Caco-2 (cell line): ENCODE data around the gene FAM13A. TPM values are rescaled to one million over a fixed set of nuclear protein-coding genes. Genes with fewer than 3 reads are reported as not detected.

ENCODE experiments used
- BruUV-seq: library from RNA; stranded (reverse); fragments of 400-500 nt; replicated peaks from 2 replicates; lab custom pipeline; 2021; lab: Mats Ljungman, UMichigan
- CTCF ChIA-PET: fragments of 300-600 bp; sonication (Branson Sonifier 250); formaldehyde crosslinking; loops from one replicate; lab custom pipeline; 2022; ENCODE audit warnings: antibody characterized with exemption; lab: Charles Lee
- POLR2A ChIA-PET: fragments of 300-600 bp; sonication (Branson Sonifier 250); formaldehyde crosslinking; loops from one replicate; lab custom pipeline; 2022; ENCODE audit warnings: antibody characterized with exemption; lab: Charles Lee
- DNase-seq, 2 experiments: peaks; one replicate each; pipeline versions ENCODE4 v3.0.0 to v3.0.0-alpha.2; 2020 to 2022
- H3K27me3 ChIP-seq: replicated peaks from 2 replicates; pipeline ENCODE4 v1.6.0; 2011; ENCODE audit warnings: low read length; ENCODE audit not compliant: control insufficient read depth, insufficient read depth
- H3K36me3 ChIP-seq: 2 replicates; pipeline ENCODE4 v1.5.1; 2011; ENCODE audit warnings: low read length; ENCODE audit not compliant: control insufficient read depth, insufficient read depth
- H3K4me1 ChIP-seq: fragments of 250-450 bp; sonication (Bioruptor Pico); 2 replicates; pipeline ENCODE4 v1.5.1; 2020; ENCODE audit warnings: mild to moderate bottlenecking
- H3K4me3 ChIP-seq: 2 replicates; pipeline ENCODE4 v1.5.1; 2011; ENCODE audit warnings: low read depth, mild to moderate bottlenecking, control low read depth, low read length
- H3K9me3 ChIP-seq: fragments of 250-450 bp; sonication (Bioruptor Pico); 2 replicates; pipeline ENCODE4 v1.5.1; 2020; ENCODE audit warnings: mild to moderate bottlenecking, moderate library complexity
- H3K27ac Mint-ChIP-seq: one replicate; pipeline ENCODE4 v1.8.0; 2022; ENCODE audit warnings: mixed read lengths; ENCODE audit not compliant: unreplicated experiment
- H3K27me3 Mint-ChIP-seq: one replicate; pipeline ENCODE4 v1.8.0; 2022; ENCODE audit warnings: mixed read lengths; ENCODE audit not compliant: insufficient read depth, unreplicated experiment
- H3K36me3 Mint-ChIP-seq: one replicate; pipeline ENCODE4 v1.8.0; 2022; ENCODE audit warnings: mild to moderate bottlenecking, mixed read lengths; ENCODE audit not compliant: insufficient read depth, unreplicated experiment
- H3K4me1 Mint-ChIP-seq: one replicate; pipeline ENCODE4 v1.8.0; 2022; ENCODE audit warnings: low read depth, mixed read lengths; ENCODE audit not compliant: unreplicated experiment
- H3K4me3 Mint-ChIP-seq: one replicate; pipeline ENCODE4 v1.8.0; 2022; ENCODE audit warnings: mild to moderate bottlenecking, moderate library complexity, mixed read lengths; ENCODE audit not compliant: unreplicated experiment
- H3K9me3 Mint-ChIP-seq: one replicate; pipeline ENCODE4 v1.8.0; 2022; ENCODE audit warnings: mixed read lengths; ENCODE audit not compliant: unreplicated experiment
- intact Hi-C: fragments of 100-400 bp; cut with micrococcal nuclease; formaldehyde crosslinking; loops from one replicate; pipeline ENCODE4 v1.10.0; 2022; ENCODE audit not compliant: unreplicated experiment
- total RNA-seq: library from RNA; stranded (reverse); gene quantifications from 2 replicates; pipeline ENCODE4 v1.2.3, GENCODE V29; 2022
- TF ChIP-seq, protein P1 (sequence below), 2 experiments: fragments of 200-600 bp in 1 of 2; IDR thresholded peaks; 1 replicate in 1 of 2; 2 replicates in 1 of 2; pipeline versions ENCODE4 v1.5.1 to v1.8.0; 2011 to 2022; ENCODE audit warnings: antibody characterized with exemption in 1 of 2, control low read depth in 1 of 2, inconsistent platforms in 1 of 2, low read depth in 1 of 2, low read length in 1 of 2, mild to moderate bottlenecking in 1 of 2, moderate library complexity in 1 of 2; ENCODE audit not compliant: insufficient read depth in 1 of 2, severe bottlenecking in 1 of 2, unreplicated experiment in 1 of 2

Gene FAM13A
- total RNA-seq, 1 experiment from 2014 or later, result 11.0 TPM

DNA sequence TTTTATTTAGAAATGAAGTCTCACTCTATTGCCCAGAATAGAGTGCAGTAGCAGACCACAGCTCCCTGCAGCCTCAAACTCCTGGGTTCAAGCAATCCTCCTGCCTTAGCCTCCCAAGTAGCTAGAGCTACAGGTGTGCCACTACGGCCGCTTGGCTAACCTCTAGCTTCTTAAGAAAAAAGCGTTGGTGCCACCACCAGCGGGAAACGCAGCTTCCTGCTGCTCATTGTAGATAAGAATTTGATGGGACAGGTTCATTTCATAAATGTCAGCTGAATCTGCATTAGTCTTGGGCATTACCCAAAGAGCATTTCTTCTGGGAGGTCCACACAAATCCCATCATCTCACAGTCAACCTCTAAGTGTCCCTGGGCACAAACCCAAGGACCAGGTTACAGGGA is 326.2 kb downstream of the FAM13A start:
- H3K27me3 Mint-ChIP-seq, result no peaks in the 10 kb centered on the region
- Histone ChIP-seq H3K27me3 (no peaks in the 10 kb centered on the region), H3K9me3 (no peaks in the 10 kb centered on the region), H3K36me3 (no peaks in the 10 kb centered on the region), H3K4me3 (no peak overlapping the region), H3K4me1 (no peaks in the 10 kb centered on the region; the same call in 1 of the 2 replicates)
- H3K9me3 Mint-ChIP-seq, result no peaks in the 10 kb centered on the region
- TF ChIP-seq, protein P1, sequence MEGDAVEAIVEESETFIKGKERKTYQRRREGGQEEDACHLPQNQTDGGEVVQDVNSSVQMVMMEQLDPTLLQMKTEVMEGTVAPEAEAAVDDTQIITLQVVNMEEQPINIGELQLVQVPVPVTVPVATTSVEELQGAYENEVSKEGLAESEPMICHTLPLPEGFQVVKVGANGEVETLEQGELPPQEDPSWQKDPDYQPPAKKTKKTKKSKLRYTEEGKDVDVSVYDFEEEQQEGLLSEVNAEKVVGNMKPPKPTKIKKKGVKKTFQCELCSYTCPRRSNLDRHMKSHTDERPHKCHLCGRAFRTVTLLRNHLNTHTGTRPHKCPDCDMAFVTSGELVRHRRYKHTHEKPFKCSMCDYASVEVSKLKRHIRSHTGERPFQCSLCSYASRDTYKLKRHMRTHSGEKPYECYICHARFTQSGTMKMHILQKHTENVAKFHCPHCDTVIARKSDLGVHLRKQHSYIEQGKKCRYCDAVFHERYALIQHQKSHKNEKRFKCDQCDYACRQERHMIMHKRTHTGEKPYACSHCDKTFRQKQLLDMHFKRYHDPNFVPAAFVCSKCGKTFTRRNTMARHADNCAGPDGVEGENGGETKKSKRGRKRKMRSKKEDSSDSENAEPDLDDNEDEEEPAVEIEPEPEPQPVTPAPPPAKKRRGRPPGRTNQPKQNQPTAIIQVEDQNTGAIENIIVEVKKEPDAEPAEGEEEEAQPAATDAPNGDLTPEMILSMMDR (IDR thresholded peaks at IDR 0.05; ENCODE audit: insufficient read depth in 1 of 2, low read depth in 1 of 2, low read length in 1 of 2, severe bottlenecking in 1 of 2, unreplicated experiment in 1 of 2), result no peak
- no TSS peak for BruUV-seq
- no peak overlapping the region for H3K4me3 Mint-ChIP-seq
- peaks cover 7% of the 10 kb centered on the region for H3K36me3 Mint-ChIP-seq
- ChIA-PET POLR2A (no interaction called here), CTCF (no interaction called here)
- DNase-seq, result no peak
- no peak overlapping the region for H3K27ac Mint-ChIP-seq
- no peaks in the 10 kb centered on the region for H3K4me1 Mint-ChIP-seq
- intact Hi-C loops, result no loop called here

DNA sequence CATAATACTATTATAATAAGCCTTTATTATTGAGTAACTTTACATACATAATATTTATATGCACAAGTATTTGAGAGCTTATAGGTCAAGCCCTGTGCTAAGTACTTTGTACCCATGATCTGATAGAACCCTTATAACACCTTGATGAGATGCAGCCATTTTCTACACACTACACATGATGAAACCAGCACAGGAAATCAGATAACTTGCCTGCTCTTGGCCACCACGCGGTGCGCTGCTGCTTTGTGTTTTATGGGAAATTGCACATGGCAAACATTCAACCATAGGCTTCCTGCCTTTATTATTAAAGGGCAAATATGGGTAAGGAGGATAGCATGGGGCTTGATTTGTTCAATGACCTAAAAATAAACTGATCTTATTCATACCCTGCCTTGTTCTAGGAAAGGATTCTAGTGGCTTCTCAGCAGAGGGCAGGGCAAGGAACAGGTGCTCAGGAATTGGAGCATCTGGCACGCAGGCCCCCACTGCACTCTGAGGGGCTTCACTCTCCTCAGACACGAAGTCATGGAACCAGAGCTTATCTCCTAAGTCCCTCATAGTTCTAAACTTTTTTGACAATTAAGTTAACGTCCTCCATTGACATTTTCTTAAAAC is 327.7 kb downstream of the FAM13A start:
- no TSS peak for BruUV-seq
- no peaks in the 10 kb centered on the region for H3K9me3 ChIP-seq
- no peaks in the 10 kb centered on the region for H3K4me1 ChIP-seq
- ChIA-PET CTCF (no interaction called here), POLR2A (no interaction called here)
- no peaks in the 10 kb centered on the region for H3K27me3 Mint-ChIP-seq
- no peak overlapping the region for H3K4me3 Mint-ChIP-seq
- H3K9me3 Mint-ChIP-seq, result no peaks in the 10 kb centered on the region
- H3K27ac Mint-ChIP-seq, result no peak overlapping the region
- H3K36me3 ChIP-seq, result no peaks in the 10 kb centered on the region
- no peak for DNase-seq
- H3K4me1 Mint-ChIP-seq, result no peaks in the 10 kb centered on the region
- H3K27me3 ChIP-seq, result no peaks in the 10 kb centered on the region
- no peak overlapping the region for H3K4me3 ChIP-seq
- H3K36me3 Mint-ChIP-seq, result peaks cover 7% of the 10 kb centered on the region
- intact Hi-C loops, result no loop called here
- TF ChIP-seq, protein P1 (IDR thresholded peaks at IDR 0.05; ENCODE audit: insufficient read depth in 1 of 2, low read depth in 1 of 2, low read length in 1 of 2, severe bottlenecking in 1 of 2, unreplicated experiment in 1 of 2), result no peak

GRCh38 chr4:88728146-88728545 is 328.8 kb downstream of the FAM13A start:
- H3K36me3 Mint-ChIP-seq, result peaks cover 7% of the 10 kb centered on the region
- Histone ChIP-seq H3K9me3 (no peaks in the 10 kb centered on the region), H3K27me3 (no peaks in the 10 kb centered on the region), H3K4me1 (no peaks in the 10 kb centered on the region), H3K36me3 (no peaks in the 10 kb centered on the region), H3K4me3 (no peak overlapping the region)
- H3K4me1 Mint-ChIP-seq, result no peaks in the 10 kb centered on the region
- no TSS peak for BruUV-seq
- ChIA-PET POLR2A (no interaction called here), CTCF (interaction anchor here (0.7 kb wide), 1 partner anchor 1328 kb away, joined by 12 read pairs; no protein-coding TSS in a partner anchor)
- DNase-seq, result no peak
- no peak overlapping the region for H3K4me3 Mint-ChIP-seq
- H3K9me3 Mint-ChIP-seq, result no peaks in the 10 kb centered on the region
- H3K27ac Mint-ChIP-seq, result no peak overlapping the region
- H3K27me3 Mint-ChIP-seq, result no peaks in the 10 kb centered on the region
- TF ChIP-seq, protein P1 (IDR thresholded peaks at IDR 0.05; ENCODE audit: insufficient read depth in 1 of 2, low read depth in 1 of 2, low read length in 1 of 2, severe bottlenecking in 1 of 2, unreplicated experiment in 1 of 2), result no peak
- intact Hi-C loops, result no loop called here
